G401 (cell line): Measurements from ENCODE around the gene SMG6. TPM values are rescaled to one million over a fixed set of nuclear protein-coding genes. Genes with fewer than 3 reads are reported as not detected.
A peak's percentile ranks its signal among the peaks of the same experiment; 100 is the strongest.

Experiments used
- DNase-seq: peaks from one replicate; pipeline ENCODE4 v3.0.0-alpha.2; 2015; ENCODE audit warnings: low spot score
- in situ Hi-C: cut with HindIII; loops from 2 replicates; pipeline ENCODE4 v1.10.0; 2016; ENCODE audit warnings: low sequenced_read_pairs, mixed read lengths
- total RNA-seq: library from RNA; depleted of rRNA; stranded (reverse); fragments of >200 nt; shearing (Covaris generic); gene quantifications from 2 replicates; pipeline ENCODE4 v1.2.3, GENCODE V29; 2014

Gene SMG6
- total RNA-seq, 1 experiment from 2014 or later = 17.6 TPM

DNA sequence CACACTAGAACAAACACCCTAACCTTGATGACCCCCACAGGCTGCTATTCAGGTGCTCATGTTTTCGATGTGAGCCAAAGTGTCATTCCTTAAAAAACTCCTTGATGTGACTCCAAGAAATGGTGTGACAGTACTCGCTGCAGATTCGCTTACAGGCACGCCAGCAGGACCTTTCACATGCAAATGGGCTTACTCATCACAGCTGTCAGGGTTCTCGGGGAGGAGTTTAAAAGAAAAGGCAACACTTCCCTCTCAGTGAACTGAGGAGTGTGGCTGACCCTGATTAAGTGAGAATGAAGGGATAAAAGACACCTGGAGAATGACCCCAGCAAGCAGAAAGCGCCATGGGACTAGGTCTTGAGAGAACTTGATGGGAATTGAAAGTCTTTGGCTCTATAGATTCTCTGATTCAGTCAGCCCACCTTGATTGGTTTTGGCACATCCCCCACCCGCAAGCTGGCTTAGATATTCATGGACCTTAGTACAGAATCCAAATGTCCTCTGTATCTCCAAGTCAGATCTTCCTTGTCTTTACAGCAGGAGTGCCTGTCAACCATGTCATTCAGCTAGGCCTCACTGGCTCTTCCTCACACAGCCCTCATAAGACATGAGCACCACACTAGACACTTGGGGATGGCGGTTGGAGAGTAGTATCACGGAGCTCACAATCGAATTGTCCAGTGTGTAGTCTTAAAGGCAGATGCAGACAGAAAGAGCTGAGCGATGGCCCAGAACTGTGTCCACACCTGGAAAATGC, 166.1 kb downstream of the SMG6 start:
- no peak for DNase-seq
- in situ Hi-C loops = no loop called here

DNA sequence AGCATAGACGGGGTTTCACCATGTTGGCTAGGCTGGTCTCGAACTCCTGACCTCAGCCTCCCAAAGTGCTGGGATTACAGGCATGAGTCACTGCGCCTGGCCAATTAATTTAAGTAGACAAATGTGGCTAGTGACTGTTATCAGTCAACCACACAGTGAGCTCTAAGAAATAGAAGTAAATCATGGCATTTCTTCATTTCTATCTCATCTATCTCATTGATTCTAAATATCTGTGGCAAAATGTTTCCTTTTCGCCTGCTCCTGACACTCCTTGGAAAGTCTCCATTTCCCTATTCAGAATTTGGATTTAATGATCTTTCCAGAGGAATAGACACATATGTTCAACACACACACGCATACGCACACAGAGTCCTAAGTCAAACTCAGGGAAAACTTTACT, 167.3 kb downstream of the SMG6 start:
- no peak for DNase-seq
- in situ Hi-C loops = no loop called here

DNA sequence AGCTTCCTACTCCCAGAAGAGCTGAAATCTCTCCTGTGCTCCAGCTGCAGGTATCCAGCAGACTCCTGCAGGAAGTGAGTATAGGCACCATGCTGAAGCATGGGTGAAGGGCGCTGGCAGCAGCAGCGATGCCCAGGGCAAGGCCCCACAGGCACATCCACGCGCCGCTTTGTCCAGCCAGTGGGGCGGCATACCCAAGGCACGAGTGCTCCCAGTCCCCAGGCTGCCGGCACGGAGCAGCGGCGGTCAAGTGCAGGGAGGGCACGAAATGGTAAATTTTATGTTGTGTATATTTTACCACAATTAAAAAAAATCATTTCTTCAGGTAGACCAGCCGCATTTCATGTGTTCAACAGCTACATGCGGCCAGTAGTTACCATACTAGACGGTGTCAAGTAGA, 175.6 kb downstream of the SMG6 start:
- DNase-seq = no peak
- in situ Hi-C loops = no loop called here

DNA sequence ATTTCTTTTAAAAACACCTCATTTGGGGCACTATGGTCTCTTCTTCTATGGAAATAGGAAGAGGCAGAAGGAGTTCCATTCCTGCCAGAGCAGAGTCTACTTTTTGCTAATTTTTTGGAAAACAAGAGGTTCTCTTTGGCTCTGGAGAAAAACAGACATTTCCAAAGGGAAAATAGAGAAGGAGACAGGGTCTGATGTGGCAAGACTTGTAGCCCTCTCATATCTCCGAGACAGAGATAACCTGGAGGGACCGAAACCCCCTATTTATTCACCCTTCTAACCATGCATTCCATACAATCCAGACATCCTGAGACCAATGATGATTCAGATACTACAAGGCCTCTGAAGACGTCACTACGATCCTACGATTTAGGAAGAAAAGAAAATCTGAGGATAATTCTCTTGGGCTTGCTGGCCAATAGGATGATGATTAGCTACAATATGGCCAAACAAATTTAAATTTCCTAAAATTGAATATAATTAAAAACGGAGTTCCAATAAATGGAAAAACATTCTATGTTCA, 178.5 kb downstream of the SMG6 start:
- DNase-seq = no peak

DNA sequence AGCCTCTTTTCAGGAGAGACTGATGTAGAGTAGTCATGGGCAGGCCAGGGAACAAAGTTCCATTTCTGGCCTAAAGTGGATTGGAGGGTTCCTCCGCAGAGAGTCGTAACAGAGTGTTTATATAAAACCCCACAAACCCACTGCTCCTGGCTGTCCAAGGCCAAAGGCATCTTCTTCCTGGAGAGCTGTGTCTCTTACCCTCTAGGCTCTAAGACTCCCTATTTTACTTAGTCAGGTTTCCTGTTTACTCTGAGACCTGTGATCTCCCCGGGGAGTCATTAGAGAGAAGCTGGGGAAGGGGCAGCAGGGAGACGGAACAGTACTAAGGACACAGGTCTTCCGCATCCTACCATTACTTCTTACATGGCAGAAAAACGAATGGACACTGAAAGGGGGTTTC, 179.2 kb downstream of the SMG6 start:
- in situ Hi-C loops = no loop called here
- DNase-seq = no peak

More for the DNA sequence above, 178.5 kb downstream of the SMG6 start:
- in situ Hi-C loops = no loop called here

DNA sequence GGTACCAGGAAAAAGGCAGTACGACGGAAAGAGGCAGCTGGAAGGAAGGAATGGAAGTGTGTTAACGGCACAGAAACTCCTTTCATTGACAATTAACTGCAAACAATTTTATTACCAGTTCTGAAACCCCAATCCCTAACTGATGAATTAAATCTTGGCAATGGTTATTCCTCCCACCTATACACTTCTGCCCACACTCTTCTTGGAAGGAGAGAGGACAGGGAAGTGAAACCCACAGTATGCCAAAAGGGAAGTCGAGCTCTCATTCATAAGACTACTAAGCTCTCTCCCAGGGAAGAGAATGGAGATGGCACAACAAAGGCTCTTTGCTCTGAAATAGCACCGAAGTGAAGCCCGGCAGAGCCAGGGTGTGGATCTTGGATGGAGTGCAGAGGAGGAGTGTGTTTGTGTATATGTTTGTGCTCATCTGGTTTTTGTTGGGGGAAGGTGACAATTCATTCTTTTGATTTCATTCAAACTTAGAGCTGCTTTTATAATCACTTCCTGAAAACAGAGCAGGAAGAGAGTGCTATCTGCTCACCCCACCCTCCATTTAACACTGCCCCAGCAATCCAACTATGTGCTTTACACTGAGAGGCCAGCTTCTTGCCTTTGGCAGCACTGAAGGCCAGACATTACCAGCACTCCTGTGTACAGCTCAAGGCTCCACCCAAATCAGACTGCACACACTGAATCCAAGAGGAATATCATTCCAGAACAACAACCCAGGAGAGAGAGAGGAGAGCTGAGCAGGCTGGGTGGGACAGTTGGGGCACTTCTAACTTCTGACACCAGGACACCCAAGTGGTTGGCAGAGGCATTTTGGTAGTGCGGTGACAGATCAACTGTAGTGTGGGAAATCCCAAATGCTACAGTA, 180.0 kb downstream of the SMG6 start:
- in situ Hi-C loops = no loop called here
- peak; percentile 58 for DNase-seq

DNA sequence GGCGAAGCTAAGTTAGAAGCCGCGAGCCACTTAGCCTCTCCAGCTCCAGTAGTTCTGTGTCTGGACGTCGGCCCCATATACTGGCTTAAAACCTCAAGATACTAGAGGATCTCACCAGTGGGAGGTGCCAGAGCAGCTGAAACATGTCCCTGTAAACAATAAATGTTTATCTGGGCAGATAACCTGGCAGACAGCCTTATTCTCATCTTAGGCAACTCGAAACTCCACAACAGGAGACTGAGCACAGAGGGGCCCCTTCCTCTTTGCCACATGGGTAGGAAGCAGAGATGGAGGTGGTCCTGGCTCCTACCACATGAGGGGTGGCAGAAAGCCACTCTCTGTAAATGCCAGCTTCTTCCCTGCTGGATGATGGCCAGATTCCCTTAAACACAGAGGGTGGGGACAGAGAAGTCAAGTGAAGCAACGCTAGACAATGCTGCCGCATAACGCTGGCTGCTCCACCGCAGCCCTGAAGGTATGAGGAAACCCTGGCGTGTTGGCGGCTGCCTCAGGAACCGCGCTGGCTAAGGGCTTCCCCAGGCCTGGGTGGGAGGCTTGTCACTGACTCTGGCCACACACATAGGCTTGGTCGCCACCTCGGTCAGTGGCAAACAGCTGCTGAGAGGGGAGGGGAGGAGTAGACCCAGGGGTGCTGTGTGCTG, 180.8 kb downstream of the SMG6 start:
- peak; percentile 67 for DNase-seq
- in situ Hi-C loops = no loop called here

DNA sequence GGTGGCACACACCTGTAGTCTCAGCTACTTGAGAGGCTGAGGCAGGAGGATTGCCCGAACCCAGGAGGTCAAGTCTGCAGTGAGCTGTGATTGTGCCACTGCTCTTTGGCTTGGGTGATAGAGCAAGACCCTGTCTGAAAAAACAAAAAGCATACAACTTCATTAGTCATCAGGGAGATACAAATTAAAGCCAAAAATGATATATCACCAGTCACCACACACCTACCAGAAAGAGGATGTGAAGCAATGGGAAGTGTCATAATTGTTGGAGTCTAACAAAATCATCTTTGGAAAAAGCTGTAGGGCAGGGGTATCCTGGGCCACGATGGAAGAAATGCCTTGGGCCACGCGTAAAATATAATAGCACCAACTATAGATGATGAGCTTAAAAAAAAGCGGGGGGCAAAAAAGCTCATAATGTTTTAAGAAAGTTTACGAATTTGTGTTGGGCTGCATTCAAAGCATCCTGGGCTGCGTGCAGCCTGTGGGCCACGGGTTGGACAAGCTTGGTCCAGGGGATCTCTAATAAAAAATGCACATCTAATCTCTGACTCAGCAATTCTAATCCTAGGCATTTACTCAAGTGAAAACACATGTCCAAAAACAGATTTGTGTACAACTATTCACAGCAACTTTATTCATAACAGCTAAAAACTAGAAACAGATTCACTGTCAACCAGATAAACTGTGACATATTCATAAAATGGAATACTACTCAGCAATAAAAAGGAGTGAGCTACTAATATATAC, 182.8 kb downstream of the SMG6 start:
- DNase-seq = no peak
- in situ Hi-C loops = no loop called here

DNA sequence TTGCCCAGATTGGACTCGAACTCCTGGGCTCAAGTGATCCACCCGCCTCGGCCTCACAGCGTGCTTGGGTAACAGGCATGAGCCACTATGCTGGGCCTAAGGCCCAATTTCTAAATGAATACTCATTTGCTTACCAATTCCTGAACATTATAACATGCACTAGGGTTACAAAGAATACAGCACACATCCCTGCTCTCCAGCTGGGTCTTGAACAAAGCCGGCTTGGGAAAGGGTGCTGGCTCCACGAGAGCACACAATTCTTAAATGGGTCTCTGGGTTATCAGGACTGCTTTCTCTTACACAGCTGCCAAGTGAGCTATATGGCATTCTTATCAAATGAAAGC, 190.3 kb downstream of the SMG6 start:
- DNase-seq = no peak
- in situ Hi-C loops = no loop called here

DNA sequence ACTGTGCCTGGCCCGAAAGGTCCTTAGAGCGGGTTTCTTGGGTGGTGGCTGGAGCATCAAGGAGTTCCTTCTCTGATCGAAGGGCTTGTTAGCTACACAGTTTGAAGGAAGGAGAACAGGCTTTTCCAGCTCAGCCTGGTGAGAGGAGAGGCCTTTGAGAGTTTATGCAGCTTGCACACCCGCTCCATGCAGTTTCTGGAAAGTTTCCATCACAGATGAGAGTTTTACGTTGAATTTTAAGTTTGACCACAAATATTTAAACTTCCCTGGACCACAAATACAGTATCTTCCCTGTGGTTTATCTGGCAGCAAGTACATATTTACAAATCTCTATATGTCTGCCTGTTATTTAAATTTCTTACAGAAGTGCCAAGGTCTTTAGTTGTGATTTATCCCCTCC, 191.9 kb downstream of the SMG6 start:
- no peak for DNase-seq
- in situ Hi-C loops = no loop called here

DNA sequence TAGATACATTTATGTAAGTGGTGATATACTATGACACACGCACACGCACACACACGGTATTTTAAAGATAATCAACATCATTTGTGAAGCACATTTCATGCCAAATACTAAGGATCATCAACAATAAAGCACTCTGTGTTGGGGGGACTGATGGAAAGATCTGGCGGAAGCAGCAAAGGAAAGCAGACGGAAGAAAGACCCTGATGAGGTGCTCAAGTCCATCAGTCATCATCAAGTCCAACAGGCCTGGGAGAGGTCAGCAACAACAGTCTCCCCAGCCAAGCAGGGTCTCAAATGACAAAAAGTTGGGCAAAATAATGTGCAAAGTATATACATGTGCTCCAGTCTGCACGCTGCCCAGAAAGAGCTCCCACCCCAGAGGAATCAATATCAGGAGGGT, 193.1 kb downstream of the SMG6 start:
- in situ Hi-C loops = no loop called here
- DNase-seq = no peak

DNA sequence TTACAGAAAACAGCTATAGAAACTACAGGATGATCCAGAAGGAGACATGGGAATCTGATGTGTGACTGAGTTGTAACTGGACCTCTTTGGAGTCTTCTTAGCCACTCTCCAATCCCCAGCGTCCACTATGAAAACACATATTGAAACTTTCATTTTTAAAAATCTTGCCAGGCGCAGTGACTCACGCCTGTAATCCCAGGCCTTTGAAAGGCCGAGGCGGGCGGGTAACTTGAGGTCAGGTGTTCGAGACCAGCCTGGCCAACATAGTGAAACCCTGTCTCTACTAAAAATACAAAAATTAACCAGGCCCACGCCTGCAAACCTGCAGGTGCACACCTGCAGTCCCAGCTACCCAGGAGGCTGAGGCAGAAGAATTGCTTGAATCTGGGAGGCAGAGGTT, 195.4 kb downstream of the SMG6 start:
- in situ Hi-C loops = no loop called here
- DNase-seq = no peak

DNA sequence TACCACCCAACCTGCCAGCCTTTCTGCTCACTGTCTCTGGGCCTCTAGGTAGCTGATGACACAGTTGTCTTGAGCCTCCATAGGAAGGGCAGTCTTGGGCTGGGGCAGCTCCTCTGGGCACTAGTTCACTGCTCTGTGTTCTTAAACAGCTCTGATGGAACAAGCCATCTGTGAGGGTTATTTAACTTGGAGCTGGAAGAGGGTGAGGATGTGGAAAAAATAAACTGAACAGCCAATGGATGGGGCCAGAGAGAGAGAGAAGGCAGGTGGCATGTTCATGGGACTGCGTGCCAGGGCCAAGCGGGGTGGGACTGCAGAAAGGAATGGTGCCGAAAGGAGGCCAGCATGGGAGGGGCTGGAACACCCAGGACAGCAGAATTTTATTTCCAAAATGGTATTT, 196.1 kb downstream of the SMG6 start:
- DNase-seq = peak; percentile 98
- in situ Hi-C loops = no loop called here

DNA sequence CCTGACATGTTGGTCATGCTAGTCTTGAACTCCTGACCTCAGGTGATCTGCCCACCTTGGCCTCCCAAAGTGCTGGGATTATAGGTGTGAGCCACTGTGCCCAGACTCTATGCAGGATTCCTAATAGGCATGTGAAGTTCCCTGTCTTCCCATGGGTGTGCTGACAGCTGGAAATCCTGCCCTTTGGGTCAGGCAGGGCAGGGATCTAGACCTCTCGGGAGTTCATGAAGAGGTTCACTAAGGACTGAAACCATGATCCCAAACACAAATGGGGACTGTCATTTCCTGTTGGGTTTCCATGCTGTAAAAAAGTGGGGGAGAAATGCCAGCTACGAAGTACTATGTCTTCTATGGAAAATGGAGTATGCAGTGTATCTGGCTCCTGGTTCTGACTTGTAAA, 196.5 kb downstream of the SMG6 start:
- no peak for DNase-seq
- in situ Hi-C loops = no loop called here

DNA sequence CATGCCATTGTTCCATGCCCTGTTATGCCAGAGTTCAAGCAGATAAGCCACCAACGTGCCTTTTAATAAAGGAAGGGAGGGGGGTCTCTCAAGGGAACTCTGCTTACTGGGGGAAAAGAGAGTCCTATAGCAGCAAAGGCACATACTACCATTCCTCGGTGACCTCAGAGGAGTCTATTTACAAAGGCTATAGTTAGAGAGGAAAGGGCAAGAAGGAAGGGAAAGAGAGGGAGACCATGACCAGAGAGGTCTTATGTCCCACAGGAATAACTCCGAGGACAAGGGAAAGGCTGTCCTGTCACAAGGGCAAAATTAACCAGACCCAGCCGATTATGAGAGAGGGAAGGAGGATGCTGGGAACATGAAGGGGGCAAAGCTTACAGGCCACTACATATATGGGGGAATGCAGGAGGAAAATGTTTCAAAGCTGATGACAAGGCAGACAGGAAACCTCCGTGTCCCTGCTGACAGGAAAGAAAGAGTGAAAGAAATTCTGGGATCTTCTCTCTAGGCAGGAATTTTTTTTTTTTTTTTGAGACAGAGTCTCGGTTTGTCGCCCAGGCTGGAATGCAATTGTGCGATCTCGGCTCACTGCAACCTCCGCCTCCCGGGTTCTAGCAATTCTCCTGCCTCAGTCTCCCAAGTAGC, 197.2 kb downstream of the SMG6 start:
- DNase-seq = no peak
- in situ Hi-C loops = no loop called here

DNA sequence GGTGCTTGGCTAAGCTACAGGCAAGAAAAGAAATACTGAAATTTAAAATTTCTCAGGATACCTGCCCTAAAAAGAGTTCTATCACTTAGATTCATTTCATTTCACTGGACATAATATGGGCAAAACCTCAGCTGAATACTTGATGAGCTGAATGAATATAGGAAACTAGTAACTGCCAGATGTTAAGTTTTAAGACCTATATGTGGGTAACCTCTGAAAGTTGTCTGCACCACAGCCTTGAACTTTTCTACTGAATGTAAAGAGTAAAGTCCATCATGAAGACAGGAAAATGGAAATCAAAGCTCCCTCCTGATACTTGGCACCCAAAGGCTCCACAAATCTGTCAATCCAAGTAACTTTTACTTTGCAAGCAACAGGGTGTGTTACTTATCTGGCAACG, 197.9 kb downstream of the SMG6 start:
- in situ Hi-C loops = no loop called here
- DNase-seq = no peak

DNA sequence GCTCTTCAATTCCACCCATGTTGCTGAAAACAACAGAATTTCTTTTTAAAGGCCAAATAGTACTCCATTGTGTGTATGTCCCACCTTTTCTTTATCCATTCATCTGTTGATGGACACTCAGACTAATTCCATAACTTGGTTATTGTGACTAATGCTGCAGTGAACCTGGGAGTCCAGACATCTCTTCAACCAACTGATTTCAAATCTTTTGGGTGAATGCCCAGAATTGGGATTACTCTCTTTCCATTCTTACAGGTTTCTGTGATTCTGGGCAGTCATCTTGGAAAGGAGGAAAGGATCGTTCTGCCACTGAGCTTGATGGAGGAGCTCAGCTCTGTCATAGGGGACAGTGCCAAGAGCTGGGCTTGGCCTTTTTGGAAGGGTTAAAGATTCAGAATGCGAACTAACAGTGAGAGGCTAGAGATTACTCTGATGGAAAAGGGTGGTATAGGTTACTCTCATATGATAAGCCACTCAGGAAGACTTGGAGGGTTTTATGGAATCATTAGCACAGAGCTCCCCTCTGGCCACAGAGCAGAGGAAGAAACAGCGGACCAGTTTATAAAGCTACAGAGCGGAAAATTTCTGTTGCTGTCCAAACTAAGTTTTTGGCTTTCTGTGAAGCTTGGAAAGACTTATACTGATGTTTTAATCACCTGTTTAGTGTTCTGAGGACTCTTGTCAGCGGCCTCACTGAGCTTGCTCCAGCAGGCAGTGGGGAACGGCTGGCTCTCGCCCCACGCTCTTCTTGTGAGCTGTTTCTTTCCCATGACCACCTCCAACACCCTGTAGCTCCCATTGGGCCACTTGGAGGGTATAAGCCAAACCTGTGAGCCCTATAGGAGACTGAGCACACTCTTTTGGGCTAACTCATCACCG, 200.4 kb downstream of the SMG6 start:
- DNase-seq = peak; percentile 79

More for the DNA sequence above, 200.4 kb downstream of the SMG6 start:
- in situ Hi-C loops = no loop called here
